CD4-positive, alpha-beta T cell (primary cell): Measurements from ENCODE around the gene ERGIC3. TPM values are rescaled to one million over a fixed set of nuclear protein-coding genes. Genes with fewer than 3 reads are reported as not detected.

Experiments used
- ATAC-seq: fragments of 200-7000 bp; cut with Tn5 transposase; one replicate; pipeline ENCODE4 v1.10.0; 2022; ENCODE audit warnings: mild to moderate bottlenecking; ENCODE audit not compliant: poor library complexity
- CTCF ChIA-PET: fragments of 350-600 bp; sonication (Branson Sonifier 250); formaldehyde crosslinking; loops from one replicate; lab custom pipeline; 2021; ENCODE audit warnings: antibody characterized with exemption, inconsistent platforms; lab: Charles Lee
- POLR2A ChIA-PET: fragments of 350-600 bp; sonication (Branson Sonifier 250); formaldehyde crosslinking; loops from one replicate; lab custom pipeline; 2021; ENCODE audit warnings: antibody characterized with exemption, inconsistent platforms; lab: Charles Lee
- DNase-seq, 14 experiments: peaks; one replicate each; pipeline ENCODE4 v3.0.0-alpha.2; 2013 to 2020; ENCODE audit warnings: mixed read lengths in 2 of 14
- H3K27ac ChIP-seq, 2 donors: one replicate each; pipeline versions ENCODE4 v1.5.1 to v1.7.0; 2013; ENCODE audit warnings: low read length in 2 of 2, low read depth in 1 of 2, mild to moderate bottlenecking in 1 of 2
- H3K27me3 ChIP-seq, 2 experiments: 1 replicate in 1 of 2; 2 replicates in 1 of 2; pipeline versions ENCODE4 v1.6.1 to v1.7.0; 2013; ENCODE audit warnings: low read length in 2 of 2, control low read depth in 1 of 2, mild to moderate bottlenecking in 1 of 2, moderate library complexity in 1 of 2; ENCODE audit not compliant: insufficient read depth in 2 of 2, control insufficient read depth in 1 of 2
- H3K36me3 ChIP-seq: one replicate; pipeline ENCODE4 v1.6.1; 2013; ENCODE audit warnings: low read length, control low read depth; ENCODE audit not compliant: insufficient read depth
- H3K4me1 ChIP-seq: one replicate; pipeline ENCODE4 v1.6.1; 2013; ENCODE audit warnings: low read length, control low read depth; ENCODE audit not compliant: insufficient read depth
- H3K4me3 ChIP-seq: one replicate; pipeline ENCODE4 v1.5.1; 2013; ENCODE audit warnings: mild to moderate bottlenecking, low read length, moderate library complexity
- H3K9me3 ChIP-seq, 2 experiments: 1 replicate in 1 of 2; 2 replicates in 1 of 2; pipeline versions ENCODE4 v1.6.1 to v1.7.0; 2013; ENCODE audit warnings: low read length in 2 of 2, mild to moderate bottlenecking in 2 of 2, control low read depth in 1 of 2, moderate library complexity in 1 of 2; ENCODE audit not compliant: control insufficient read depth in 1 of 2, insufficient read depth in 1 of 2
- H3K27ac Mint-ChIP-seq: one replicate; pipeline ENCODE4 v1.8.0; 2020; ENCODE audit warnings: mixed read lengths
- H3K27me3 Mint-ChIP-seq: one replicate; pipeline ENCODE4 v1.8.0; 2021; ENCODE audit warnings: mixed read lengths
- H3K36me3 Mint-ChIP-seq: one replicate; pipeline ENCODE4 v1.8.0; 2021; ENCODE audit warnings: low read depth, mixed read lengths
- H3K4me1 Mint-ChIP-seq: one replicate; pipeline ENCODE4 v1.8.0; 2021; ENCODE audit warnings: low read depth, mixed read lengths
- H3K4me3 Mint-ChIP-seq: one replicate; pipeline ENCODE4 v1.8.0; 2020; ENCODE audit warnings: mild to moderate bottlenecking, mixed read lengths
- H3K9me3 Mint-ChIP-seq: one replicate; pipeline ENCODE4 v1.8.0; 2020; ENCODE audit warnings: mixed read lengths
- CTCF ChIP-seq: fragments of 200-600 bp; IDR thresholded peaks from one replicate; pipeline ENCODE4 v1.8.0; 2022; ENCODE audit warnings: antibody characterized with exemption, mild to moderate bottlenecking
- intact Hi-C, 2 experiments: fragments of 100-400 bp; cut with DNase I in 1 of 2; cut with micrococcal nuclease in 1 of 2; formaldehyde crosslinking; loops; one replicate each; pipeline versions ENCODE4 v1.15.1 to v1.9.0; 2023 to 2025; cut with DNase I, micrococcal nuclease
- polyA plus RNA-seq, 2 donors: library from polyadenylated mRNA; unstranded; fragments of 120-200 nt; gene quantifications; one replicate each; pipeline ENCODE4 v1.2.1, GENCODE V29; 2013
- total RNA-seq, 174 experiments: library from RNA in 2 of 174; stranded (reverse) in 2 of 174; gene quantifications; one replicate each; pipeline ENCODE4 v1.2.3 and lab custom pipeline; 2021 to 2026

The ERGIC3 gene
- total RNA-seq: 100 to 1,000 TPM; 144 to 146 TPM
- polyA plus RNA-seq (2013, experiment 1 of 2): 152 TPM
- polyA plus RNA-seq (2013, experiment 2 of 2): 160 TPM
- 62.3 to 133 (median 93.4) reads per million in 172 experiments for total RNA-seq (lab: John Stamatoyannopoulos, UW)

GRCh38 chr20:35541783-35542662 is at the start of gene ERGIC3:
ERGIC3 (plus strand) TSS chr20:35542078; CDS start chr20:35542098, 20 bp downstream.
- peaks cover 13% of the 10 kb centered on the region for H3K36me3 ChIP-seq

GRCh38 chr20:35492352-35492751 is 49.5 kb upstream of the ERGIC3 start:
- Histone ChIP-seq H3K9me3 (no peaks in the 10 kb centered on the region), H3K4me1 (peaks cover 52% of the 10 kb centered on the region), H3K27ac (no peak overlapping the region), H3K4me3 (peak overlapping the region; percentile 94), H3K36me3 (peaks cover 51% of the 10 kb centered on the region), H3K27me3 (no peaks in the 10 kb centered on the region)
- Mint-ChIP-seq H3K27ac (peak overlapping the region; percentile 98), H3K4me1 (peaks cover 63% of the 10 kb centered on the region), H3K36me3 (peaks cover 93% of the 10 kb centered on the region), H3K9me3 (no peaks in the 10 kb centered on the region), H3K27me3 (no peaks in the 10 kb centered on the region), H3K4me3 (peak overlapping the region; percentile 100)
- ATAC-seq (no peak), DNase-seq (no peak)
- CTCF ChIA-PET: interaction anchor here (0.9 kb wide), 1 partner anchor 127 kb away, joined by 3 read pairs; no protein-coding TSS in a partner anchor
- POLR2A ChIA-PET: interaction anchor here (0.6 to 3.1 kb wide), 6 partner anchors 23 to 461 kb away, joined by 3 to 33 read pairs (median 10); partner anchors contain the start of genes RBM39, SCAND1, SPAG4 and UQCC1
- intact Hi-C loops: loop anchor here (5.0 kb wide), 2 partner anchors 35 to 170 kb away; partner anchors contain the start of genes CEP250 (in 1 of the 2), CPNE1 (in 1 of the 2) and RBM12 (in 1 of the 2)
- no peak for TF ChIP-seq CTCF

More at GRCh38 chr20:35541783-35542662, at the start of gene ERGIC3:
- H3K27ac Mint-ChIP-seq: peak within 1 kb of the TSS; percentile 89
- TF ChIP-seq CTCF: no peak
- H3K4me1 Mint-ChIP-seq: peaks cover 32% of the 10 kb centered on the region
- intact Hi-C loops: loop anchor here (1.0 to 5.0 kb wide), 10 partner anchors 73 to 1240 kb away; partner anchors contain the start of genes CPNE1 (in 2 of the 2), RBM12 (in 2 of the 2), SPAG4 (in 2 of the 2) and AAR2 (in 1 of the 2)
- H3K27me3 ChIP-seq: no peaks in the 10 kb centered on the region
- peaks cover 18% of the 10 kb centered on the region for H3K4me1 ChIP-seq
- H3K27ac ChIP-seq: peak within 1 kb of the TSS; percentile 65 to 81
- ChIA-PET POLR2A (interaction anchor here (0.8 to 2.7 kb wide), 6 partner anchors 51 to 838 kb away, joined by 3 to 18 read pairs (median 10); partner anchors contain the start of genes CPNE1, RBM12, RBM39 and SCAND1), CTCF (interaction anchor here (1.5 to 2.3 kb wide), 2 partner anchors 78 to 238 kb away, joined by 3 to 7 read pairs; no protein-coding TSS in a partner anchor)
- no peaks in the 10 kb centered on the region for H3K9me3 ChIP-seq
- H3K27me3 Mint-ChIP-seq: no peaks in the 10 kb centered on the region
- DNase-seq (peak; percentile 95 to 99 (median 96)), ATAC-seq (peak; percentile 99)
- peak within 1 kb of the TSS; percentile 75 for H3K4me3 ChIP-seq
- peaks cover 14% of the 10 kb centered on the region for H3K36me3 Mint-ChIP-seq
- no peaks in the 10 kb centered on the region for H3K9me3 Mint-ChIP-seq
- peak within 1 kb of the TSS; percentile 97 for H3K4me3 Mint-ChIP-seq

GRCh38 chr20:35496481-35496880 is 45.4 kb upstream of the ERGIC3 start:
- Histone ChIP-seq H3K27ac (no peak overlapping the region), H3K4me1 (peaks cover 28% of the 10 kb centered on the region), H3K4me3 (no peak overlapping the region), H3K27me3 (no peaks in the 10 kb centered on the region), H3K9me3 (no peaks in the 10 kb centered on the region), H3K36me3 (peaks cover 83% of the 10 kb centered on the region)
- ATAC-seq (no peak), DNase-seq (no peak)
- H3K9me3 Mint-ChIP-seq: no peaks in the 10 kb centered on the region
- intact Hi-C loops: no loop called here
- no peak overlapping the region for H3K27ac Mint-ChIP-seq
- H3K27me3 Mint-ChIP-seq: no peaks in the 10 kb centered on the region
- TF ChIP-seq CTCF: no peak
- POLR2A ChIA-PET: interaction anchor here (0.7 to 0.8 kb wide), 2 partner anchors 17 to 71 kb away, joined by 3 read pairs; no protein-coding TSS in a partner anchor
- peaks cover 25% of the 10 kb centered on the region for H3K4me1 Mint-ChIP-seq
- CTCF ChIA-PET: no interaction called here
- H3K36me3 Mint-ChIP-seq: peaks cover 92% of the 10 kb centered on the region
- H3K4me3 Mint-ChIP-seq: no peak overlapping the region
